CD1c-positive myeloid dendritic cell (primary cell): ENCODE results near the gene RIN3.

ENCODE experiments used
- DNase-seq: peaks from one replicate; pipeline ENCODE4 v3.0.0-alpha.2; 2016; ENCODE audit errors: extremely low spot score

Gene RIN3, protein sequence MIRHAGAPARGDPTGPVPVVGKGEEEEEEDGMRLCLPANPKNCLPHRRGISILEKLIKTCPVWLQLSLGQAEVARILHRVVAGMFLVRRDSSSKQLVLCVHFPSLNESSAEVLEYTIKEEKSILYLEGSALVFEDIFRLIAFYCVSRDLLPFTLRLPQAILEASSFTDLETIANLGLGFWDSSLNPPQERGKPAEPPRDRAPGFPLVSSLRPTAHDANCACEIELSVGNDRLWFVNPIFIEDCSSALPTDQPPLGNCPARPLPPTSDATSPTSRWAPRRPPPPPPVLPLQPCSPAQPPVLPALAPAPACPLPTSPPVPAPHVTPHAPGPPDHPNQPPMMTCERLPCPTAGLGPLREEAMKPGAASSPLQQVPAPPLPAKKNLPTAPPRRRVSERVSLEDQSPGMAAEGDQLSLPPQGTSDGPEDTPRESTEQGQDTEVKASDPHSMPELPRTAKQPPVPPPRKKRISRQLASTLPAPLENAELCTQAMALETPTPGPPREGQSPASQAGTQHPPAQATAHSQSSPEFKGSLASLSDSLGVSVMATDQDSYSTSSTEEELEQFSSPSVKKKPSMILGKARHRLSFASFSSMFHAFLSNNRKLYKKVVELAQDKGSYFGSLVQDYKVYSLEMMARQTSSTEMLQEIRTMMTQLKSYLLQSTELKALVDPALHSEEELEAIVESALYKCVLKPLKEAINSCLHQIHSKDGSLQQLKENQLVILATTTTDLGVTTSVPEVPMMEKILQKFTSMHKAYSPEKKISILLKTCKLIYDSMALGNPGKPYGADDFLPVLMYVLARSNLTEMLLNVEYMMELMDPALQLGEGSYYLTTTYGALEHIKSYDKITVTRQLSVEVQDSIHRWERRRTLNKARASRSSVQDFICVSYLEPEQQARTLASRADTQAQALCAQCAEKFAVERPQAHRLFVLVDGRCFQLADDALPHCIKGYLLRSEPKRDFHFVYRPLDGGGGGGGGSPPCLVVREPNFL

GRCh38 chr14:92513204-92513965, at the start of gene RIN3:
Gene RIN3 (plus strand): TSS chr14:92513781. CDS start chr14:92513933, 152 bp downstream.
- DNase-seq, result peak; percentile 75

GRCh38 chr14:92464156-92464555, 49.4 kb upstream of the RIN3 start:
- DNase-seq, result no peak

GRCh38 chr14:92464716-92465115, 48.9 kb upstream of the RIN3 start:
- no peak for DNase-seq

DNA sequence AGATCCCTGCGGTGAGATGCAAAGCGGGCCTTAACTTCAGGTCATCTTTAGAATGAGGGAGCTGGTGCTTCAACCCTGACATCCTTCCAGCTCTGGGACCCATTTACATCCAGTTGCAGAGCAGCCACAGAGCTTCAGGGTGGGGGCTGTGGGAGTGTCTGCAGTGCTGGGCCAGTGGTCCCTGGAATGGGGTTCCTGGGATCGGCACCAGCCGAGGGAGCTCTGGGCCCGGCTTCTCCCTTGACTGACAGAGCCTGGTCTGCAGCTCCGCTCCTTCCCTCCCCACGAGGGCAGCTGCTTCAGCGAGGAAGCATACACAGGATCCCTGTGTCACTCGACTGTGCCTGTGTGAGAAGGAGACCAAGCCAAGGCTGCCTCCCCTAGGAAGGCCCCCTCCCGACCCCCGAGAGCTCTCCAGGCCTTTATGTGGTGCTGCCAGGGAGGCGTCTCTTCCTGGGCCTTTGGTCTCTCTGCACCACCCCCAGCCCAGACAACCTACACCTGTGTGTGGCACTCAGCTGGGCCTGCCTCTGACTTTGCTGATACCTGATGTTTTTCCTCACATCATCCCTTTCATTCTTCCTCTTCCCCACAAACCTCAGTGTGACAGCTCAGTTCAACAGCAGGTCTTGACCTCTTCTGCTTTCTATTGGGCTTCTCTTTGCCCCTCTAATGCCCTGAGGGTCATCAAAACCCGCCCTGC, 48.1 kb upstream of the RIN3 start:
- DNase-seq, result peak; percentile 37

DNA sequence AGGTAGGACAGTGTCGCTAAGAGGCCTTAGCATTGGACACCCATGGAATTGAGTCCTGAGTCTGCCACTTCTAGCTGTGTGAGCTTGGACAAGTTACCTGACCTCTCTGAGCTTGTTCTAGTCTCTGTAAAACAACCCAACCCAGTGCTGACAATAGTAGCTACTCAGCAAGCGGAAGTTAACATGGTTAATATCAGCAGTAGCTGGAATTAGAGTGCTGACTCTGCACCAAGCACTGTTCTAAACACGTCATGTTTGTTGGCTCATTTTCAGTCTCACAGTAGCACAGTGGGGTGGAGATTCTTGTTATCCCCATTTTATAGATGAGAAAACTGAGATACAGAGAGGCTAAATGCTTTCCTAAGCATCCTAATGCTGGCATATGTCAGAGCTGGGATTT, 47.5 kb upstream of the RIN3 start:
- DNase-seq, result peak; percentile 78

GRCh38 chr14:92469515-92469914, 44.1 kb upstream of the RIN3 start:
- no peak for DNase-seq

DNA sequence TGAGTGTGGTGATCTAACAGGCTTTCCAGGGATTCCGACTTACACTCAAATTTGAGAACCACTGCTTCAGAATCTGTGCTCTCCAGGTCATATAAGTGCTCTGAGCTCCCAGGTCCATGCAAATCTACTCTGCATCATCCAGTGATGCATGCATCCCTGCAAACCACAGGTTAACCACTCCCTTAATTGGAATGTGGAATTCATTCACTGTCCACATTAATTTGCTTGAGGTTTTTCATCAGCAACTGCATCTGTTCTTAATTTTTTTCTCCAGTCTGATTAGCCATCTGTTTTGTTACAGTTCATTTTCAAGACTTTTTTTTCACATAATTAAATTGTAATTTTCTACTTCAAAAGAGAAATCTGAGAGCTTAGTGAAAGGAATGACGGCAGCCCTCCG, 43.4 kb upstream of the RIN3 start:
- DNase-seq, result no peak

DNA sequence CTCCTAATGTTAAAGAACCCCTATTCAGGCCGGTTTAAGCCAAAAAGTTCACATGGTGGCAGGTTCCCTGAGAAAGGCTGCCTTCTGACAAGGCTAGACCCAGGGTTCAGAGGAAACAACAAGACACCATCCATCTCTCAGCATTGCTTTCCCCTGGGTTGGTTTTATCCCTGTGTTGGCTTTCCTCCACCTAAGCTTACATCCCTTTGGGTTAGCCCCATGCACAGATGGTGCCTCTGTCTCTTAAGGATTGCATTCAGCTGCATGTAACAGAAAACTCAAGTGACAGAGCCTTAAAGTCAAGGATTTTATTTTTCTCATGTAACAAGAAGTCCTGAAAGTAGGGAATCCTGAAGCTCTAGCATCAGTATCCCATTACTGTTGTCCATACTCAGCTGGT, 42.8 kb upstream of the RIN3 start:
- DNase-seq, result no peak

GRCh38 chr14:92471919-92472318, 41.7 kb upstream of the RIN3 start:
- DNase-seq, result no peak

GRCh38 chr14:92472860-92473259, 40.7 kb upstream of the RIN3 start:
- DNase-seq, result peak; percentile 73

- peak; percentile 54 for DNase-seq
Observed at GRCh38 chr14:92473261-92473968, 40.2 kb upstream of the RIN3 start.

- DNase-seq, result no peak
Observed at GRCh38 chr14:92473969-92474535, 39.5 kb upstream of the RIN3 start.

- DNase-seq, result no peak
Observed at GRCh38 chr14:92475037-92475436, 38.5 kb upstream of the RIN3 start.

DNA sequence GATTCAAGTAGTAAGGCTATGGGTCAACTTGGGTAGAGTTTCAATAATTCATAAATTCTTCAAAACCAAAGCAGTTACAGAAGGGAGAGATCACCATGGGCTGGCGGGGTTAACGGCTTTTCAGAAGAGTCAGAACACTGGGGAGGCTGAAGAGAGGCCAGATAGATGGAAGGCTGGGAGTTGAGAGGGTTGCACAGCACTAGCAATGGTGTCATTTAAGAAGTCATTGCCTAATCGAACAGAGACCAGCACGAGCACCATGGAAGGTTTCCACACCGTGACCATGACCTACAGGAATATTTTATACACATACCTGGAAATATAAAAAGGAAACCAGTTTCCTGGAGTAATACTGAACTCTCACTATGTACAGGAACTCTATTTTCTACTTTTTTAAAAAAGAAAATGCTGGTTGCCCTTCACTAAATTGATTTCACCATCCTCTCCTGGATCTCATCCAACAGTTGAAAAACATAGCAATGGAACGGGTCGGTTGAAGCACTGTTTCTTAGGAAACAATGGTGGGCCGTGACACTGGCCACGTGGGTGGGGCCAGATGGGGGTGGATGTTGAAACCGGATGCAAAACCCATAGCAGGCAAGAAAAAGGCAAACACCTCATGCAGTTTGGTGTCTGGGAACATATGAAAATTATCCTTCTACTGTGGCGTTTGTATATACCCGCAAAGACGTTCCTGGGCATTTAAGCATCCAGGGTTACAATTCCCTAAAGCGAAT, 38.0 kb upstream of the RIN3 start:
- peak; percentile 83 for DNase-seq

- DNase-seq, result no peak
Observed at GRCh38 chr14:92480856-92481255, 32.7 kb upstream of the RIN3 start.

GRCh38 chr14:92481386-92481785, 32.2 kb upstream of the RIN3 start:
- no peak for DNase-seq

DNA sequence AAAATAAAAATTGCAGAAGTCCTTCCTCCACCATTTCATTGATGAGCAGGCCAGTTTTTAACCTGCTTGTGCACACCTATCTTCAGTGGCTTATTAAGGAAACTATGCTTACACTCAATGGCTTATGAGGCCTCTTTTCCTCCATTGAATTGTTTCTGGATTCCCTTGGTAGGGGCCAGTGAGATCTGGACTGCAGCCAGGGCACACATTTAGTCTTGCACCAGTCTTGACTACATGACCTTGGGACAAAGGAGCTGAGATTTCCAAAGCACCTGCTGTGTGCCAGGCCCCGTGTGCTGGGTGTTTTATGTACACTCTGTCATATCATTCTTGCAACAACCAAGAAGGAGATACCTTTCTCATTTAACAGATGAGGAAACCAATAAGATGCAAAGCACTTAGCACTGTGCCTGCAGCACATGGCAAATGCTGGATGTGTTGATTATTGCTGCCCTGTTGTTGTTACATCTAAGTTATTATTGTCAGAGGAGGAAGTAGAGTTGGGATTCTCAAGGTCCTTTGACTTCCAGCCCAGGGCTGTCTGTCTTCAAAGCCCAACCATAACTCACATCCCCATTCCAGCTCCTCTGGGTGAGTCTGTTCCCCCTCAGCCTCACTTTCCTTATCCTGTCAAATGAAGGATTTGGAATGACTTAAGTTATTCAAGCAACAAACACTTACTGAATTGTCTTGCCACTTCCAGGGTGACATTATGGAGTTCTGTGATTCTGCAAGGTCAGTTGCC, 31.6 kb upstream of the RIN3 start:
- no peak for DNase-seq

- DNase-seq, result no peak
Observed at GRCh38 chr14:92482621-92483319, 30.8 kb upstream of the RIN3 start.
